GM21737 (cell line): ENCODE data around the gene MPIG6B.

Experiments
- ATAC-seq: cut with Tn5 transposase; IDR thresholded peaks from one replicate; pipeline ENCODE4 v1.9.1; 2021; ENCODE audit warnings: mild to moderate bottlenecking, moderate library complexity; ENCODE audit not compliant: unreplicated experiment

MPIG6B gene

GRCh38 chr6:31723245-31723979 is at the start of gene MPIG6B:
Gene MPIG6B (plus strand): TSS chr6:31723373. CDS start chr6:31723384, 11 bp downstream.
- ATAC-seq: no peak

- no peak for ATAC-seq
These were observed 46.8 kb upstream of the MPIG6B start for GRCh38 chr6:31676322-31676903.

- ATAC-seq: no peak
These were observed 46.3 kb upstream of the MPIG6B start for GRCh38 chr6:31676904-31677303.

GRCh38 chr6:31677955-31678354 is 45.2 kb upstream of the MPIG6B start:
- no peak for ATAC-seq

GRCh38 chr6:31680226-31681134 is 42.7 kb upstream of the MPIG6B start, which contains the start of gene LY6G5C:
Gene LY6G5C (minus strand): TSS chr6:31681067. CDS start chr6:31680373, 694 bp downstream.
- no peak for ATAC-seq

GRCh38 chr6:31681135-31681671 is 42.0 kb upstream of the MPIG6B start:
- ATAC-seq: no peak

- no peak for ATAC-seq
These were observed 39.6 kb upstream of the MPIG6B start for GRCh38 chr6:31683591-31683990.

- ATAC-seq: no peak
These were observed 36.7 kb upstream of the MPIG6B start for GRCh38 chr6:31686483-31686882.

- no peak for ATAC-seq
These were observed 35.9 kb upstream of the MPIG6B start for GRCh38 chr6:31687321-31687720.

GRCh38 chr6:31687860-31688693 is 35.1 kb upstream of the MPIG6B start:
- ATAC-seq: no peak

GRCh38 chr6:31689249-31690110 is 33.7 kb upstream of the MPIG6B start:
- ATAC-seq: no peak

- ATAC-seq: no peak
These were observed 32.7 kb upstream of the MPIG6B start for GRCh38 chr6:31690231-31691077.

GRCh38 chr6:31691078-31691463 is 32.1 kb upstream of the MPIG6B start:
- no peak for ATAC-seq

GRCh38 chr6:31691564-31692108 is 31.5 kb upstream of the MPIG6B start:
- no peak for ATAC-seq

- no peak for ATAC-seq
These were observed 30.8 kb upstream of the MPIG6B start for GRCh38 chr6:31692353-31692752.

- no peak for ATAC-seq
These were observed 30.3 kb upstream of the MPIG6B start for GRCh38 chr6:31692886-31693285.

- ATAC-seq: no peak
These were observed 29.6 kb upstream of the MPIG6B start for GRCh38 chr6:31693535-31693934.

- no peak for ATAC-seq
These were observed 25.6 kb upstream of the MPIG6B start for GRCh38 chr6:31697555-31697954.
